GM12878 (cell line): Measurements from ENCODE around the gene CDC42BPA. TPM values are rescaled to one million over a fixed set of nuclear protein-coding genes. Genes with fewer than 3 reads are reported as not detected.

Source experiments
- ATAC-seq: fragments of 200-7000 bp; cut with Tn5 transposase; 3 replicates; pipeline ENCODE4 v1.9.1; 2020; ENCODE audit warnings: mild to moderate bottlenecking, moderate library complexity
- BruUV-seq: library from RNA; stranded (reverse); fragments of 400-500 nt; replicated peaks from 2 replicates; lab custom pipeline; 2021; lab: Mats Ljungman, UMichigan
- CTCF ChIA-PET: fragments of 300-600 bp; sonication (Branson Sonifier 250); formaldehyde crosslinking; extraction: SDS; loops from one replicate; lab custom pipeline; 2021; ENCODE audit warnings: inconsistent platforms; lab: Yijun Ruan, JAX
- POLR2A ChIA-PET: fragments of 350-600 bp; formaldehyde crosslinking; extraction: SDS; loops from one replicate; lab custom pipeline; 2021; ENCODE audit warnings: inconsistent platforms; lab: Charles Lee
- RAD21 ChIA-PET: fragments of 300-600 bp; sonication (Branson Sonifier 250); formaldehyde crosslinking; loops from one replicate; lab custom pipeline; 2023; ENCODE audit warnings: antibody characterized with exemption; ENCODE audit not compliant: unreplicated experiment; lab: Charles Lee
- SMC1A ChIA-PET: fragments of 300-600 bp; sonication (Branson Sonifier 250); formaldehyde crosslinking; loops from one replicate; lab custom pipeline; 2023; ENCODE audit not compliant: unreplicated experiment, uncharacterized antibody; lab: Charles Lee
- DNase-seq: peaks from one replicate; pipeline ENCODE4 v3.0.0-alpha.2; 2011; ENCODE audit warnings: low read depth, low spot score
- FAIRE-seq: peaks from 3 replicates; lab custom pipeline; 2011; peaks lifted over from hg19 to GRCh38; lab: Jason Lieb, UNC
- H2AFZ ChIP-seq: 2 replicates; pipeline ENCODE4 v1.6.0; 2011; ENCODE audit warnings: low read depth, low read length, control low read depth; ENCODE audit not compliant: control insufficient read depth
- H3K27ac ChIP-seq: 2 replicates; pipeline ENCODE4 v1.5.1; 2011; ENCODE audit warnings: control low read depth; ENCODE audit not compliant: control insufficient read depth, insufficient read depth
- H3K27me3 ChIP-seq, 2 experiments: replicated peaks in 1 of 2; 2 replicates each; pipeline versions ENCODE4 v1.6.0 to v1.6.1; 2011; ENCODE audit warnings: low read length in 1 of 2; ENCODE audit not compliant: control insufficient read depth in 2 of 2, insufficient read depth in 2 of 2
- H3K36me3 ChIP-seq, 2 experiments: 2 replicates each; pipeline ENCODE4 v1.5.1; 2011; ENCODE audit warnings: low read length in 1 of 2; ENCODE audit not compliant: control insufficient read depth in 2 of 2, insufficient read depth in 2 of 2
- H3K4me1 ChIP-seq: 2 replicates; pipeline ENCODE4 v1.6.1; 2011; ENCODE audit warnings: mild to moderate bottlenecking, low read length, moderate library complexity, mixed read lengths; ENCODE audit not compliant: control insufficient read depth, insufficient read depth
- H3K4me2 ChIP-seq: 2 replicates; pipeline ENCODE4 v1.6.0; 2011; ENCODE audit warnings: control low read depth; ENCODE audit not compliant: control insufficient read depth, insufficient read depth
- H3K4me3 ChIP-seq: fragments of 200-600 bp; sonication (generic); 2 replicates; pipeline ENCODE4 v1.5.1; 2016
- H3K79me2 ChIP-seq: 2 replicates; pipeline ENCODE4 v1.6.0; 2011; ENCODE audit warnings: low read length; ENCODE audit not compliant: control insufficient read depth, insufficient read depth
- H3K9ac ChIP-seq: 2 replicates; pipeline ENCODE4 v1.8.0; 2011; ENCODE audit warnings: low read length, control low read depth, mixed read lengths; ENCODE audit not compliant: control insufficient read depth, insufficient read depth
- H3K9me3 ChIP-seq: replicated peaks from 3 replicates; pipeline ENCODE4 v1.5.1; 2011; ENCODE audit warnings: mild to moderate bottlenecking, low read length; ENCODE audit not compliant: control insufficient read depth, insufficient read depth
- H4K20me1 ChIP-seq: 2 replicates; pipeline ENCODE4 v1.6.0; 2011; ENCODE audit not compliant: control insufficient read depth, insufficient read depth
- ATF7 ChIP-seq: fragments of 450-650 bp; IDR thresholded peaks from 2 replicates; pipeline ENCODE4 v1.6.1; 2016; ENCODE audit warnings: low read depth, mild to moderate bottlenecking
- BMI1 ChIP-seq: fragments of 450-650 bp; IDR thresholded peaks from 2 replicates; pipeline ENCODE4 v1.6.1; 2016; ENCODE audit warnings: mild to moderate bottlenecking, moderate library complexity, borderline replicate concordance
- IRF4 ChIP-seq: IDR thresholded peaks from 2 replicates; pipeline ENCODE4 v1.6.1; 2011; ENCODE audit warnings: low read depth, low read length
- MYB ChIP-seq: fragments of 150-350 bp; IDR thresholded peaks from 2 replicates; pipeline ENCODE4 v1.6.1; 2014; ENCODE audit warnings: mild to moderate bottlenecking, low read depth, low read length, borderline replicate concordance
- NR2F1 ChIP-seq: fragments of 450-650 bp; conservative IDR thresholded peaks from 2 replicates; pipeline ENCODE4 v1.6.1; 2017; ENCODE audit warnings: mild to moderate bottlenecking
- PAX5 ChIP-seq: IDR thresholded peaks from 2 replicates; pipeline ENCODE4 v1.6.1; 2011; ENCODE audit warnings: low read depth, low read length, borderline replicate concordance
- SPI1 ChIP-seq: IDR thresholded peaks from 2 replicates; pipeline ENCODE4 v1.6.1; 2011; ENCODE audit warnings: low read depth, mild to moderate bottlenecking, low read length, moderate library complexity, borderline replicate concordance; ENCODE audit not compliant: insufficient read depth
- ZZZ3 ChIP-seq: IDR thresholded peaks from 2 replicates; pipeline ENCODE4 v1.6.1; 2011; ENCODE audit warnings: low read depth; ENCODE audit not compliant: control insufficient read depth, insufficient read length
- WGBS: methylation state at CpG from one replicate; pipeline ENCODE4 v1.1.6; 2016; ENCODE audit warnings: low lambda C conversion rate; ENCODE audit not compliant: insufficient replicate concordance, insufficient coverage; ENCODE audit errors: missing lambda C conversion rate; 5-methylcytosine and 5-hydroxymethylcytosine counted together
- in situ Hi-C: fragments of 300-500 bp; cut with MboI; formaldehyde crosslinking; loops from 9 replicates; pipeline ENCODE4 v1.14.3; 2018; ENCODE audit warnings: mixed read lengths
- intact Hi-C: fragments of 100-400 bp; cut with micrococcal nuclease; formaldehyde crosslinking; loops from one replicate; pipeline ENCODE4 v1.14.2; 2022; ENCODE audit not compliant: unreplicated experiment
- polyA plus RNA-seq, 11 experiments: library from polyadenylated mRNA; depleted of rRNA in 4 of 11; unstranded in 6 of 11; stranded (reverse) in 5 of 11; fragments of >200 nt; fragmentation: Nextera tagmentation in 4 of 11; fragmentation: Illumina TruSeq in 1 of 11; extraction: Ambion mirVana in 4 of 11; extraction: Trizol in 1 of 11; gene quantifications; 1 replicate in 1 of 11; 2 replicates in 10 of 11; pipeline versions ENCODE4 v1.2.1 to v1.2.3, GENCODE V29; 2011 to 2016; ENCODE audit warnings: inconsistent platforms in 2 of 11, missing spikeins in 2 of 11, low read depth in 1 of 11
- total RNA-seq, 4 experiments: library from RNA; depleted of rRNA in 3 of 4; stranded (reverse); fragments of >200 nt in 3 of 4; fragmentation: Illumina TruSeq in 1 of 4; extraction: Trizol in 1 of 4; gene quantifications; 2 replicates each; pipeline versions ENCODE4 v1.2.1 to v1.2.3, GENCODE V29; 2013 to 2021

CDC42BPA gene
- total and polyA plus RNA-seq, 10 of the 15 experiments (the other 5 are each of a cell fraction or from before 2014, with no cell fraction given), result 0.02 to 0.52 (median 0.10) TPM

DNA sequence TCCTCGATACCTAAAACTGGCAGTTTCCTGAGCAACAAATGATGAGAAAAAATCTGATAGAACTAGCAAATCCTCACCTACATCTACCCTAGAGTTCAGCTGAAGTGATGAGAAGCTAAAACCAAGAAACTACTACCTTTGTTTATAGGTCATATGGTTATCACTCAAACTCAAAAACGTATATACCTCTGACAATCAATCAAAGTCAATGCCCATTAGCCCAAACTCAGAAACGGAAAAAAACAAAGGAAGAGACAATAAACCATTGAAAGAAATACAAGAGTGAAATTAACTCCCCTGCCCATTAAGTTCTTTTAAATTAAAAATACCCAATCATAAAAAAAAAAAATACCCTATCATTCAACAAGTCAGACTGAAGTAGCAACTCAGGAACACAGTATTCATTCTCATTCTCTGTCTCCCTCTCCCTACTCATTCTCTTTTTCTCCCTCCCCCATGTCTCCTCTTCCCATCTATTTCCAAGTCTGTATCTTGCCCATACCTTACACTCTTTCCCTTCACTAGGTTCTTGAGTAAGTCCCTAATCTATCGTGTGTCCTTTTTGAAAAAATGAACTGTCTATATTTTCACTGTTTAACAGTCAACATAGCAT, 6.8 kb downstream of the CDC42BPA start:
- Histone ChIP-seq H3K79me2 (no peaks in the 10 kb centered on the region), H3K9ac (no peak overlapping the region), H4K20me1 (no peaks in the 10 kb centered on the region), H3K4me1 (no peaks in the 10 kb centered on the region), H3K27ac (no peak overlapping the region), H3K4me3 (no peak overlapping the region), H3K27me3 (no peaks in the 10 kb centered on the region; a peak in 1 of 4 replicates), H3K4me2 (no peak overlapping the region), H3K9me3 (no peaks in the 10 kb centered on the region), H3K36me3 (no peaks in the 10 kb centered on the region), H2AFZ (no peak overlapping the region)
- ChIA-PET SMC1A (interaction anchor here (0.7 kb wide), 1 partner anchor 623 kb away, joined by 3 read pairs; no protein-coding TSS in a partner anchor), POLR2A (interaction anchor here (0.6 kb wide), 1 partner anchor 15 kb away, joined by 6 read pairs; no protein-coding TSS in a partner anchor), CTCF (interaction anchor here (1.4 kb wide), 1 partner anchor 16 kb away, joined by 3 read pairs; no protein-coding TSS in a partner anchor), RAD21 (no interaction called here)
- no peak for FAIRE-seq
- TF ChIP-seq PAX5 (no peak), IRF4 (no peak), NR2F1 (no peak), BMI1 (no peak), SPI1 (no peak), MYB (no peak), ATF7 (no peak), ZZZ3 (no peak)
- no peak for DNase-seq
- no peak for ATAC-seq
- in situ Hi-C loops (no loop called here), intact Hi-C loops (no loop called here)
- no TSS peak for BruUV-seq
- WGBS, result 1% methylated on average over 4 of the region's 4 CpGs
